Osteocyte (in vitro differentiated cells): ENCODE results near the gene TSPAN18. TPM values are rescaled to one million over a fixed set of nuclear protein-coding genes. Genes with fewer than 3 reads are reported as not detected.

Experiments used
- DNase-seq: peaks from one replicate; pipeline ENCODE4 v3.0.0; 2021; ENCODE audit warnings: mixed read lengths; ENCODE audit not compliant: unreplicated experiment; ENCODE audit errors: extremely low spot score
- H3K27ac Mint-ChIP-seq: one replicate; pipeline ENCODE4 v1.8.0; 2021; ENCODE audit warnings: mild to moderate bottlenecking, mixed read lengths; ENCODE audit not compliant: unreplicated experiment
- H3K27me3 Mint-ChIP-seq: one replicate; pipeline ENCODE4 v1.8.0; 2021; ENCODE audit warnings: mixed read lengths; ENCODE audit not compliant: unreplicated experiment
- H3K36me3 Mint-ChIP-seq: one replicate; pipeline ENCODE4 v1.8.0; 2021; ENCODE audit warnings: mixed read lengths; ENCODE audit not compliant: unreplicated experiment
- H3K4me1 Mint-ChIP-seq: one replicate; pipeline ENCODE4 v1.8.0; 2021; ENCODE audit warnings: mixed read lengths; ENCODE audit not compliant: unreplicated experiment
- H3K4me3 Mint-ChIP-seq: one replicate; pipeline ENCODE4 v1.8.0; 2021; ENCODE audit warnings: mild to moderate bottlenecking, moderate library complexity, mixed read lengths; ENCODE audit not compliant: unreplicated experiment
- H3K9me3 Mint-ChIP-seq: one replicate; pipeline ENCODE4 v1.8.0; 2021; ENCODE audit warnings: mixed read lengths; ENCODE audit not compliant: unreplicated experiment
- CTCF ChIP-seq: fragments of 200-600 bp; sonication (generic); IDR thresholded peaks from 2 replicates; pipeline ENCODE4 v1.5.0; 2021; ENCODE audit warnings: antibody characterized with exemption, mild to moderate bottlenecking, moderate library complexity
- total RNA-seq: library from RNA; stranded (reverse); gene quantifications from 2 replicates; pipeline ENCODE4 v1.2.1, GENCODE V29; 2021

Gene TSPAN18
- total RNA-seq, 1 donor from 2014 or later: 13.4 TPM

GRCh38 chr11:44978274-44978960 is 251.7 kb downstream of the TSPAN18 start:
- no peaks in the 10 kb centered on the region for H3K4me1 Mint-ChIP-seq
- no peak overlapping the region for H3K4me3 Mint-ChIP-seq
- H3K36me3 Mint-ChIP-seq: no peaks in the 10 kb centered on the region
- no peaks in the 10 kb centered on the region for H3K27me3 Mint-ChIP-seq
- H3K27ac Mint-ChIP-seq: no peak overlapping the region
- no peak for TF ChIP-seq CTCF
- no peaks in the 10 kb centered on the region for H3K9me3 Mint-ChIP-seq
- DNase-seq: no peak

DNA sequence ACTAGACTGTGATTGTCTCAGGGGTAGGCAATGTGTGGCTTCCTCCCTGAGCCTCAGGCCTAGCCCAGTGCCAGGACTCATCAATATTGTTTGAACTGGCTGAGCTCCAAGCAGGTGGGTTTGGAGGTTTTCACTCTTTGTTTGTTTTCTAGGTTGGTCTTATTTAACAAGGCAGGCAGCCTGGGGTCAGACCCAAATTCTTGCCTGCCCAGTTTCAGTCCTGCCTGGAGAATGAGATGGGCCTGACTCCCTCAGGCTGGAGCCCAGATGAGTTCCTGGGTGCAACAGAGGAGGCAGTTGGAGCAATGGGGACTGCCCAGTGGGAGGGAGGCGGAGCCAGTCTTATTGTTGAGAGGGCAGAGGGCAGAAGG is 252.2 kb downstream of the TSPAN18 start:
- DNase-seq: no peak
- Mint-ChIP-seq H3K36me3 (no peaks in the 10 kb centered on the region), H3K27ac (no peak overlapping the region), H3K4me1 (no peaks in the 10 kb centered on the region), H3K4me3 (no peak overlapping the region), H3K9me3 (no peaks in the 10 kb centered on the region), H3K27me3 (no peaks in the 10 kb centered on the region)
- TF ChIP-seq CTCF: no peak

GRCh38 chr11:44979543-44980399 is 253.0 kb downstream of the TSPAN18 start:
- no peaks in the 10 kb centered on the region for H3K27me3 Mint-ChIP-seq
- DNase-seq: no peak
- no peaks in the 10 kb centered on the region for H3K9me3 Mint-ChIP-seq
- no peak overlapping the region for H3K27ac Mint-ChIP-seq
- no peak for TF ChIP-seq CTCF
- H3K4me3 Mint-ChIP-seq: no peak overlapping the region
- H3K4me1 Mint-ChIP-seq: no peaks in the 10 kb centered on the region
- H3K36me3 Mint-ChIP-seq: no peaks in the 10 kb centered on the region

DNA sequence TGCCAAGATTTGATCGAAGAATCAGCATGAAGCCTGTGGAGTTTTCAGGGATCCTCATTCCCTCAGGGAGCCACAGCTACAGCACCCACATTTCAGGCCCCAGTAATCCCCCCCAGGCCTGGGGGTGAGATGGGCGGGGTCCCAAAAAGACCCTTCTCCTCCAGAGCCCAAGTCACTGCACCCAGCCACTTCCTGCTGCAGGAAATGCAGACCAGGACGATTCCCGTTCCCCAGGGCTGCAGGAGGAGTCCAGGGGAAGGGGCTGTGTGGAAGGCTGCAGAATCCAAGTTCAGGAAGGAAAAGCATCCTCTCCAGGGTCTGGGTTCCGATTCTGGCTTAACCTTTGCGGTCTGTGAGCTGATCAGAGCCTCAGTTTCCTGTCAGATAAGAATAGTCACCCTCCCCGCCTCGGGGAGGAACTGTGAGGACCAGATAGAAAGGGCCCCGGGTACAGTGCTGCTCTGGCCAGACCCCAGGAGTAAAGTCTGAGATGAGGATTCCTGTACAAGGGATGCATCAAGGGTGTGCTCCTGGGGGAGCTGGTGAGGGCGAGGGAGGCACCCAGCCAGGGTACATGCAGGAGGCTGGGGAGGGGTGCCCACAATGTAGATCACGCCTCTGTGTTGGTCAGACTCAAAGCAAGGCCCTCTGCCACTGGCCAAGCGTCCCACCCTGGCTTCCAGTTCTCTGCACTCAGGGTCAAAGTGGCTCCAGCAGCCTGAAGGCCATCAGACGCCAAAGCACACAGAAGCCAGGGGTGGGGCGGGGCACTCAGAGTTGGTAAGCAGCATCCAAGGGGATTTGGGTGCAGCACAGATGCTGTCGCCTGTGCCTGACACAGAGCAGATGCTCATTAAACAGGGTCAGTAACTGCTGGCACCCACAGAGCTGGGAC is 254.0 kb downstream of the TSPAN18 start:
- Mint-ChIP-seq H3K9me3 (no peaks in the 10 kb centered on the region), H3K4me1 (no peaks in the 10 kb centered on the region), H3K27ac (no peak overlapping the region), H3K4me3 (no peak overlapping the region), H3K36me3 (no peaks in the 10 kb centered on the region), H3K27me3 (peaks cover 8% of the 10 kb centered on the region)
- DNase-seq: no peak
- no peak for TF ChIP-seq CTCF

Other genes starting within 250 kb of the TSPAN18 start
- gene CD82, start 161.3 kb upstream of the TSPAN18 start, total RNA-seq: 29.5 and 34.6 TPM in 2 replicates
- gene TP53I11, start 223.9 kb downstream of the TSPAN18 start, total RNA-seq: 137 and 159 TPM in 2 replicates